GM19193 (cell line): ENCODE measurements around the gene PAK5.

Experiments used
- POLR2A ChIP-seq: IDR thresholded peaks from 4 replicates; pipeline ENCODE4 v1.6.1; 2011; ENCODE audit not compliant: insufficient read depth, insufficient read length; ENCODE audit errors: extremely low read depth

Gene PAK5

GRCh38 chr20:9583151-9583550 lies 255.7 kb downstream of the PAK5 start:
- TF ChIP-seq POLR2A, result no peak

- no peak for TF ChIP-seq POLR2A
These were observed 256.7 kb downstream of the PAK5 start for GRCh38 chr20:9582137-9582536.

GRCh38 chr20:9581509-9581908 lies 257.4 kb downstream of the PAK5 start:
- no peak for TF ChIP-seq POLR2A

- no peak for TF ChIP-seq POLR2A
These were observed 260.3 kb downstream of the PAK5 start for GRCh38 chr20:9578594-9578993.

- TF ChIP-seq POLR2A, result no peak
These were observed 261.5 kb downstream of the PAK5 start for GRCh38 chr20:9577397-9577796.

- TF ChIP-seq POLR2A, result no peak
These were observed 262.2 kb downstream of the PAK5 start for GRCh38 chr20:9576695-9577094.

GRCh38 chr20:9575836-9576235 lies 263.0 kb downstream of the PAK5 start:
- TF ChIP-seq POLR2A, result no peak

GRCh38 chr20:9574776-9575175 lies 264.1 kb downstream of the PAK5 start:
- TF ChIP-seq POLR2A, result no peak

- no peak for TF ChIP-seq POLR2A
These were observed 264.7 kb downstream of the PAK5 start for GRCh38 chr20:9574181-9574580.

- no peak for TF ChIP-seq POLR2A
These were observed 265.3 kb downstream of the PAK5 start for GRCh38 chr20:9573335-9574151.

GRCh38 chr20:9572670-9573069 lies 266.2 kb downstream of the PAK5 start:
- no peak for TF ChIP-seq POLR2A

- no peak for TF ChIP-seq POLR2A
These were observed 267.1 kb downstream of the PAK5 start for GRCh38 chr20:9571783-9572182.

GRCh38 chr20:9570612-9571011 lies 268.3 kb downstream of the PAK5 start:
- TF ChIP-seq POLR2A, result no peak

- TF ChIP-seq POLR2A, result no peak
These were observed 271.9 kb downstream of the PAK5 start for GRCh38 chr20:9566977-9567376.

- TF ChIP-seq POLR2A, result no peak
These were observed 272.8 kb downstream of the PAK5 start for GRCh38 chr20:9565910-9566550.

GRCh38 chr20:9557411-9557810 lies 281.5 kb downstream of the PAK5 start:
- TF ChIP-seq POLR2A, result no peak

GRCh38 chr20:9555781-9556180 lies 283.1 kb downstream of the PAK5 start:
- no peak for TF ChIP-seq POLR2A

- TF ChIP-seq POLR2A, result no peak
These were observed 286.9 kb downstream of the PAK5 start for GRCh38 chr20:9551808-9552550.
